Breast epithelium (tissue), 3 donors: ENCODE results near the gene LCE3A.

Experiments
- CTCF ChIP-seq, 3 donors: fragments of 450-650 bp; IDR thresholded peaks; one replicate each; pipeline ENCODE4 v1.5.1; 2016 to 2017; ENCODE audit warnings: antibody characterized with exemption in 3 of 3, mild to moderate bottlenecking in 3 of 3, moderate library complexity in 3 of 3
- POLR2A ChIP-seq: fragments of 450-650 bp; IDR thresholded peaks from one replicate; pipeline ENCODE4 v1.6.1; 2016; ENCODE audit warnings: antibody characterized with exemption, mild to moderate bottlenecking, moderate library complexity
- POLR2AphosphoS5 ChIP-seq, 3 donors: sonication (generic); formaldehyde crosslinking; IDR thresholded peaks; one replicate each; pipeline ENCODE4 v1.6.1; 2017; ENCODE audit warnings: antibody characterized with exemption in 3 of 3

DNA sequence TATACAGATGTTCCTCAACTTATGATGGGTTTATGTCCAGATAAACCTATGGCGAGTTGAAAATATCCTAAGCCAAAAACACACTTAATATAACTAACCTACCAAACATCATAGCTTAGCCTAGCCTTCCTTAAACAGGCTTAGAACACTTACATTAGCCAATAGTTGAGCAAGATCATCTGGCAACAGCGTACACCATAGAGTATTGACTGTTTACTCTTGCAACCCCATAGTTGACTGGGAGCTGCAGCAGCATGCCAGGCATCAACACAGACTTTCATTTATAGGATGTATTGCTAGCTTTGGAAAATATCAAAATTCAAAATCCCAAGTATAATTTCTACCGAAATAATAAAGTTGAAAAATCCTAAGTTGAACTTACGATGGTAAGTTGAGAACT lies 34.8 kb upstream of the LCE3A start:
- TF ChIP-seq POLR2AphosphoS5 (IDR thresholded peaks at IDR 0.05) = no peak
- no peak for TF ChIP-seq CTCF (IDR thresholded peaks at IDR 0.05)
- TF ChIP-seq POLR2A = no peak
